Spleen (tissue), 7 donors: ENCODE measurements around the gene TLX2.

Source experiments
- POLR2AphosphoS5 ChIP-seq, 3 donors: sonication (generic); formaldehyde crosslinking; IDR thresholded peaks; one replicate each; pipeline ENCODE4 v1.5.1; 2017; ENCODE audit warnings: antibody characterized with exemption in 3 of 3
- TF ChIP-seq, protein P1 (sequence below), 11 experiments: fragments of 200-600 bp in 7 of 11; fragments of 450-650 bp in 4 of 11; sonication (generic) in 4 of 11; IDR thresholded peaks in 8 of 11; conservative IDR thresholded peaks in 3 of 11; 1 replicate in 7 of 11; 2 replicates in 4 of 11; pipeline versions ENCODE4 v1.4.0 to v1.8.0; 2016 to 2021; ENCODE audit warnings: antibody characterized with exemption in 11 of 11, inconsistent platforms in 4 of 11, mild to moderate bottlenecking in 1 of 11
- donor health status: DM: no; HTN: no; CAD: no; lungs with moderate emphysema.
- donor health status: DM: no; HTN: no; CAD: no.
- donor health status: DM: no; HTN: no; CAD: no.

DNA sequence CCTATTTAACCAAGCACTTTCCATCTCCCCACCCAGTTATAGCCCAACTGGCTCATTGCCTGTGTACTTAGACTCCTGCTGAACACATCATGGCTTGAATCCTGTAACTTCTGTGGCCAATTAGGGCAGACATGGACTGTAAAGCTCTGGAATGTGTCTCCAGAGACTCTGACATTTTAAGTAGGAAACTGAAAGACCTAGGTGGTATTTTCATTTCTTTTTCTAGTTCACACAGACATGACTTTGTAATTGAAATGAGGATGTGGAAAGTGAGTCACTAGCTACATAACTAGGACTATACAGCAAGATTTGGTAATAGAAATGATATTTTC, 52.5 kb downstream of the TLX2 start:
- TF ChIP-seq, protein P1, sequence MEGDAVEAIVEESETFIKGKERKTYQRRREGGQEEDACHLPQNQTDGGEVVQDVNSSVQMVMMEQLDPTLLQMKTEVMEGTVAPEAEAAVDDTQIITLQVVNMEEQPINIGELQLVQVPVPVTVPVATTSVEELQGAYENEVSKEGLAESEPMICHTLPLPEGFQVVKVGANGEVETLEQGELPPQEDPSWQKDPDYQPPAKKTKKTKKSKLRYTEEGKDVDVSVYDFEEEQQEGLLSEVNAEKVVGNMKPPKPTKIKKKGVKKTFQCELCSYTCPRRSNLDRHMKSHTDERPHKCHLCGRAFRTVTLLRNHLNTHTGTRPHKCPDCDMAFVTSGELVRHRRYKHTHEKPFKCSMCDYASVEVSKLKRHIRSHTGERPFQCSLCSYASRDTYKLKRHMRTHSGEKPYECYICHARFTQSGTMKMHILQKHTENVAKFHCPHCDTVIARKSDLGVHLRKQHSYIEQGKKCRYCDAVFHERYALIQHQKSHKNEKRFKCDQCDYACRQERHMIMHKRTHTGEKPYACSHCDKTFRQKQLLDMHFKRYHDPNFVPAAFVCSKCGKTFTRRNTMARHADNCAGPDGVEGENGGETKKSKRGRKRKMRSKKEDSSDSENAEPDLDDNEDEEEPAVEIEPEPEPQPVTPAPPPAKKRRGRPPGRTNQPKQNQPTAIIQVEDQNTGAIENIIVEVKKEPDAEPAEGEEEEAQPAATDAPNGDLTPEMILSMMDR (IDR thresholded peaks at IDR 0.05 in 8 of 11, conservative IDR thresholded peaks at IDR 0.05 in 3 of 11): no peak
- TF ChIP-seq POLR2AphosphoS5 (IDR thresholded peaks at IDR 0.05): no peak
